KMS-11 (cell line): Measurements from ENCODE around the gene AK9.

Source experiments
- H2AFZ ChIP-seq: fragments of 200-600 bp; sonication (generic); 2 replicates; pipeline ENCODE4 v1.6.1; 2016; ENCODE audit warnings: antibody characterized with exemption, mixed run types, low read depth
- H3K27ac ChIP-seq: fragments of 200-600 bp; sonication (generic); 2 replicates; pipeline ENCODE4 v1.6.1; 2016; ENCODE audit warnings: mild to moderate bottlenecking, mixed run types
- H3K27me3 ChIP-seq: fragments of 200-600 bp; sonication (generic); 2 replicates; pipeline ENCODE4 v1.6.1; 2017; ENCODE audit warnings: mild to moderate bottlenecking, low read depth, mixed run types, moderate library complexity; ENCODE audit not compliant: insufficient read depth
- H3K36me3 ChIP-seq: fragments of 200-600 bp; sonication (generic); 2 replicates; pipeline ENCODE4 v1.6.1; 2017; ENCODE audit warnings: mild to moderate bottlenecking, mixed run types; ENCODE audit not compliant: insufficient read depth
- H3K4me1 ChIP-seq: fragments of 200-600 bp; sonication (generic); 2 replicates; pipeline ENCODE4 v1.6.1; 2016; ENCODE audit warnings: mild to moderate bottlenecking, low read depth, mixed run types; ENCODE audit not compliant: poor library complexity, severe bottlenecking
- H3K4me2 ChIP-seq: fragments of 200-600 bp; sonication (generic); 2 replicates; pipeline ENCODE4 v1.7.0; 2016; ENCODE audit warnings: mild to moderate bottlenecking, mixed run types
- H3K4me3 ChIP-seq: fragments of 200-600 bp; sonication (generic); IDR thresholded peaks from 2 replicates; pipeline ENCODE4 v1.6.1; 2017; ENCODE audit warnings: low read depth, low read length, mixed read lengths; ENCODE audit not compliant: insufficient read depth
- H3K79me2 ChIP-seq: fragments of 200-600 bp; sonication (generic); 2 replicates; pipeline ENCODE4 v1.6.1; 2016; ENCODE audit warnings: low read depth, mixed run types; ENCODE audit not compliant: insufficient read depth
- H3K9ac ChIP-seq: fragments of 200-600 bp; sonication (generic); 2 replicates; pipeline ENCODE4 v1.6.1; 2016; ENCODE audit warnings: mild to moderate bottlenecking, mixed run types
- H4K20me1 ChIP-seq: fragments of 200-600 bp; sonication (generic); 2 replicates; pipeline ENCODE4 v1.6.1; 2016; ENCODE audit warnings: mild to moderate bottlenecking, mixed run types; ENCODE audit not compliant: insufficient read depth
- CTCF ChIP-seq: fragments of 200-600 bp; sonication (generic); conservative IDR thresholded peaks from 2 replicates; pipeline ENCODE4 v1.6.1; 2017; ENCODE audit warnings: low read depth, mild to moderate bottlenecking, antibody characterized with exemption, low read length, moderate library complexity, mixed read lengths

The AK9 gene

GRCh38 chr6:109474995-109475394 lies 216.0 kb downstream of the AK9 start:
- no peak overlapping the region for H3K27ac ChIP-seq
- no peak overlapping the region for H3K4me3 ChIP-seq
- no peaks in the 10 kb centered on the region for H3K36me3 ChIP-seq
- H3K79me2 ChIP-seq = peaks cover 36% of the 10 kb centered on the region
- H3K4me1 ChIP-seq = peaks cover 35% of the 10 kb centered on the region
- no peak for TF ChIP-seq CTCF
- no peak overlapping the region for H2AFZ ChIP-seq
- H3K4me2 ChIP-seq = no peak overlapping the region
- H3K9ac ChIP-seq = no peak overlapping the region
- H3K27me3 ChIP-seq = no peaks in the 10 kb centered on the region
- no peaks in the 10 kb centered on the region for H4K20me1 ChIP-seq

GRCh38 chr6:109473120-109473519 lies 217.9 kb downstream of the AK9 start:
- H3K27ac ChIP-seq = no peak overlapping the region

GRCh38 chr6:109472132-109472995 lies 218.6 kb downstream of the AK9 start:
- Histone ChIP-seq H3K27me3 (no peaks in the 10 kb centered on the region), H3K27ac (no peak overlapping the region), H3K36me3 (no peaks in the 10 kb centered on the region), H3K79me2 (peaks cover 10% of the 10 kb centered on the region), H2AFZ (no peak overlapping the region), H3K9ac (no peak overlapping the region), H3K4me3 (no peak overlapping the region), H3K4me2 (no peak overlapping the region), H4K20me1 (no peaks in the 10 kb centered on the region), H3K4me1 (peaks cover 11% of the 10 kb centered on the region)
- no peak for TF ChIP-seq CTCF

More at GRCh38 chr6:109473120-109473519, 217.9 kb downstream of the AK9 start:
- Histone ChIP-seq H4K20me1 (no peaks in the 10 kb centered on the region), H3K4me3 (no peak overlapping the region), H3K79me2 (peaks cover 18% of the 10 kb centered on the region), H3K4me2 (no peak overlapping the region), H2AFZ (no peak overlapping the region), H3K27me3 (no peaks in the 10 kb centered on the region), H3K9ac (no peak overlapping the region), H3K4me1 (peaks cover 18% of the 10 kb centered on the region), H3K36me3 (no peaks in the 10 kb centered on the region)
- no peak for TF ChIP-seq CTCF

- H3K36me3 ChIP-seq = no peaks in the 10 kb centered on the region
- peaks cover 3% of the 10 kb centered on the region for H3K4me1 ChIP-seq
- H3K79me2 ChIP-seq = no peaks in the 10 kb centered on the region
- TF ChIP-seq CTCF = no peak
- no peak overlapping the region for H3K4me3 ChIP-seq
- no peak overlapping the region for H3K4me2 ChIP-seq
- H4K20me1 ChIP-seq = no peaks in the 10 kb centered on the region
- H3K9ac ChIP-seq = no peak overlapping the region
- H2AFZ ChIP-seq = no peak overlapping the region
- H3K27ac ChIP-seq = no peak overlapping the region
- no peaks in the 10 kb centered on the region for H3K27me3 ChIP-seq
These were observed 219.7 kb downstream of the AK9 start for GRCh38 chr6:109471105-109471810.
